ENCODE results near the gene C7orf25. TPM values are rescaled to one million over a fixed set of nuclear protein-coding genes. Genes with fewer than 3 reads are reported as not detected.

C7orf25 gene
- 3.4 and 4.2 TPM in 2 replicates for total RNA-seq (2014; rRNA removed; shearing (Covaris generic))

- DNase-seq (ENCODE audit: low spot score) = peak; percentile 96
Observed at GRCh38 chr7:42911454-42912447, at the start of gene C7orf25. TSS of gene C7orf25 (minus strand) at chr7:42912070. CDS start at chr7:42910900, 1,170 bp downstream.

GRCh38 chr7:42961170-42961569 lies 49.3 kb upstream of the C7orf25 start:
- DNase-seq (ENCODE audit: low spot score) = no peak

GRCh38 chr7:42960762-42961161 lies 48.9 kb upstream of the C7orf25 start:
- no peak for DNase-seq (ENCODE audit: low spot score)

GRCh38 chr7:42959549-42959948 lies 47.7 kb upstream of the C7orf25 start:
- no peak for DNase-seq (ENCODE audit: low spot score)

- DNase-seq (ENCODE audit: low spot score) = no peak
Observed at GRCh38 chr7:42956062-42956461, 44.2 kb upstream of the C7orf25 start.

GRCh38 chr7:42953994-42954393 lies 42.1 kb upstream of the C7orf25 start:
- no peak for DNase-seq (ENCODE audit: low spot score)

- DNase-seq (ENCODE audit: low spot score) = no peak
Observed at GRCh38 chr7:42952328-42952727, 40.5 kb upstream of the C7orf25 start.

- no peak for DNase-seq (ENCODE audit: low spot score)
Observed at GRCh38 chr7:42950417-42950816, 38.5 kb upstream of the C7orf25 start.

- no peak for DNase-seq (ENCODE audit: low spot score)
Observed at GRCh38 chr7:42947521-42947920, 35.7 kb upstream of the C7orf25 start.

- no peak for DNase-seq (ENCODE audit: low spot score)
Observed at GRCh38 chr7:42946627-42946950, 34.7 kb upstream of the C7orf25 start.

GRCh38 chr7:42945821-42946626 lies 34.2 kb upstream of the C7orf25 start:
- DNase-seq (ENCODE audit: low spot score) = no peak

- peak; percentile 91 for DNase-seq (ENCODE audit: low spot score)
Observed at GRCh38 chr7:42940985-42941847, 29.3 kb upstream of the C7orf25 start.

- no peak for DNase-seq (ENCODE audit: low spot score)
Observed at GRCh38 chr7:42939457-42940240, 27.8 kb upstream of the C7orf25 start.

GRCh38 chr7:42935861-42936260 lies 24.0 kb upstream of the C7orf25 start:
- no peak for DNase-seq (ENCODE audit: low spot score)

- DNase-seq (ENCODE audit: low spot score) = no peak
Observed at GRCh38 chr7:42934291-42934690, 22.4 kb upstream of the C7orf25 start.

GRCh38 chr7:42932811-42933591 lies 21.1 kb upstream of the C7orf25 start:
- DNase-seq (ENCODE audit: low spot score) = peak; percentile 61

GRCh38 chr7:42931834-42932651 lies 20.2 kb upstream of the C7orf25 start, which contains the start of the genes MRPL32 and PSMA2:
TSS of gene MRPL32 (plus strand) at chr7:42932376. CDS start at chr7:42932387, 11 bp downstream.
TSS of gene PSMA2 (minus strand) at chr7:42932174. CDS start at chr7:42932158, 16 bp downstream.
- DNase-seq (ENCODE audit: low spot score) = peak; percentile 98

GRCh38 chr7:42931447-42931833 lies 19.6 kb upstream of the C7orf25 start:
- DNase-seq (ENCODE audit: low spot score) = peak; percentile 40

GRCh38 chr7:42930889-42931288 lies 19.0 kb upstream of the C7orf25 start:
- DNase-seq (ENCODE audit: low spot score) = peak; percentile 19

Measured in HT-29 (cell line).